ENCODE data around the gene ENTHD1.

Gene ENTHD1

GRCh38 chr22:39723463-39723862 lies 170.1 kb downstream of the ENTHD1 start:
- no peak overlapping the region for H3K9ac ChIP-seq (ENCODE audit: low read length)
- no peaks in the 10 kb centered on the region for H3K36me3 ChIP-seq (replicated peaks; ENCODE audit: insufficient read depth, low read length)
- no peaks in the 10 kb centered on the region for H3K9me2 ChIP-seq (replicated peaks; ENCODE audit: insufficient read depth, low read length)
- no peak overlapping the region for H3K4me2 ChIP-seq (ENCODE audit: low read depth, low read length)
- TF ChIP-seq EZH2 (optimal IDR thresholded peaks at IDR 0.05; ENCODE audit: low read depth, low read length) = no peak
- no peak for TF ChIP-seq EZH2phosphoT487 (IDR thresholded peaks at IDR 0.05; ENCODE audit: low read length)
- TF ChIP-seq CTCF (IDR thresholded peaks at IDR 0.05; ENCODE audit: low read length) = no peak
- H3K27ac ChIP-seq (ENCODE audit: low read length) = no peak overlapping the region
- no peaks in the 10 kb centered on the region for H4K20me1 ChIP-seq (ENCODE audit: insufficient read depth, low read length)
- H3K27me3 ChIP-seq (replicated peaks; ENCODE audit: insufficient read depth, low read length) = peaks cover 14% of the 10 kb centered on the region; the same call in 1 of the 2 replicates
- no peaks in the 10 kb centered on the region for H3K4me1 ChIP-seq (ENCODE audit: low read length)
- H3K79me2 ChIP-seq (ENCODE audit: low read length) = no peaks in the 10 kb centered on the region
- no peak for DNase-seq
- H2AFZ ChIP-seq (ENCODE audit: low read length) = no peak overlapping the region
- no peaks in the 10 kb centered on the region for H3F3A ChIP-seq (ENCODE audit: insufficient read depth, low read length)
- H3K9me3 ChIP-seq (replicated peaks; ENCODE audit: insufficient read depth, low read length) = no peaks in the 10 kb centered on the region
- H3K4me3 ChIP-seq (ENCODE audit: low read length) = no peak overlapping the region

GRCh38 chr22:39722501-39722900 lies 171.1 kb downstream of the ENTHD1 start:
- Histone ChIP-seq H3K36me3 (replicated peaks; ENCODE audit: insufficient read depth, low read length) (no peaks in the 10 kb centered on the region), H3K9me3 (replicated peaks; ENCODE audit: insufficient read depth, low read length) (no peaks in the 10 kb centered on the region), H3K27me3 (replicated peaks; ENCODE audit: insufficient read depth, low read length) (peaks cover 10% of the 10 kb centered on the region; the same call in 1 of the 2 replicates), H3F3A (ENCODE audit: insufficient read depth, low read length) (no peaks in the 10 kb centered on the region), H3K27ac (ENCODE audit: low read length) (no peak overlapping the region), H2AFZ (ENCODE audit: low read length) (no peak overlapping the region), H3K79me2 (ENCODE audit: low read length) (no peaks in the 10 kb centered on the region), H4K20me1 (ENCODE audit: insufficient read depth, low read length) (no peaks in the 10 kb centered on the region), H3K4me3 (ENCODE audit: low read length) (no peak overlapping the region), H3K4me2 (ENCODE audit: low read depth, low read length) (no peak overlapping the region), H3K9ac (ENCODE audit: low read length) (no peak overlapping the region), H3K4me1 (ENCODE audit: low read length) (no peaks in the 10 kb centered on the region), H3K9me2 (replicated peaks; ENCODE audit: insufficient read depth, low read length) (no peaks in the 10 kb centered on the region)
- TF ChIP-seq CTCF (IDR thresholded peaks at IDR 0.05; ENCODE audit: low read length) = no peak
- TF ChIP-seq EZH2 (optimal IDR thresholded peaks at IDR 0.05; ENCODE audit: low read depth, low read length) = no peak
- TF ChIP-seq EZH2phosphoT487 (IDR thresholded peaks at IDR 0.05; ENCODE audit: low read length) = no peak
- no peak for DNase-seq

GRCh38 chr22:39722032-39722325 lies 171.6 kb downstream of the ENTHD1 start:
- Histone ChIP-seq H4K20me1 (ENCODE audit: insufficient read depth, low read length) (no peaks in the 10 kb centered on the region), H3K36me3 (replicated peaks; ENCODE audit: insufficient read depth, low read length) (no peaks in the 10 kb centered on the region), H3K4me1 (ENCODE audit: low read length) (no peaks in the 10 kb centered on the region), H3K9ac (ENCODE audit: low read length) (no peak overlapping the region), H3F3A (ENCODE audit: insufficient read depth, low read length) (no peaks in the 10 kb centered on the region), H3K27ac (ENCODE audit: low read length) (no peak overlapping the region), H3K4me2 (ENCODE audit: low read depth, low read length) (no peak overlapping the region), H3K4me3 (ENCODE audit: low read length) (no peak overlapping the region), H3K27me3 (replicated peaks; ENCODE audit: insufficient read depth, low read length) (0 out of 2 replicates have a peak, but pooled peaks cover 6% of the 10 kb centered on the region), H3K79me2 (ENCODE audit: low read length) (no peaks in the 10 kb centered on the region), H3K9me2 (replicated peaks; ENCODE audit: insufficient read depth, low read length) (no peaks in the 10 kb centered on the region), H2AFZ (ENCODE audit: low read length) (no peak overlapping the region), H3K9me3 (replicated peaks; ENCODE audit: insufficient read depth, low read length) (no peaks in the 10 kb centered on the region)
- no peak for DNase-seq
- TF ChIP-seq CTCF (IDR thresholded peaks at IDR 0.05; ENCODE audit: low read length) (no peak), EZH2 (optimal IDR thresholded peaks at IDR 0.05; ENCODE audit: low read depth, low read length) (no peak), EZH2phosphoT487 (IDR thresholded peaks at IDR 0.05; ENCODE audit: low read length) (no peak)
